Dermis lymphatic vessel endothelial cell (primary cell): Measurements from ENCODE around the gene CREB1. TPM values are rescaled to one million over a fixed set of nuclear protein-coding genes. Genes with fewer than 3 reads are reported as not detected.

ENCODE experiments used
- total RNA-seq: library from RNA; depleted of rRNA; stranded (reverse); fragments of >200 nt; gene quantifications from 2 replicates; pipeline ENCODE4 v1.2.1, GENCODE V29; 2014

The CREB1 gene
- 40.1 and 40.2 TPM in 2 replicates for total RNA-seq

GRCh38 chr2:207529330-207530159, at the start of gene CREB1:
CREB1 (plus strand) TSS chr2:207529962; CDS start chr2:207555636, 25,674 bp downstream.

GRCh38 chr2:207625014-207625907, 95.5 kb downstream of the CREB1 start, which contains the start of gene METTL21A:
METTL21A (minus strand) TSS chr2:207625394; CDS start chr2:207624375, 1,019 bp downstream.

Other genes starting within 250 kb of the CREB1 start
- gene METTL21A, start 95.4 kb downstream of the CREB1 start, total RNA-seq: 15.4 and 19.9 TPM in 2 replicates
- 19.9 and 23.3 TPM in 2 replicates for gene CCNYL1, start 181.7 kb downstream of the CREB1 start, total RNA-seq
- 1.8 and 2.4 TPM in 2 replicates for gene FZD5, start 239.9 kb downstream of the CREB1 start, total RNA-seq